RWPE1 (cell line): Measurements from ENCODE around the gene DNAJC12.
A peak's percentile ranks its signal among the peaks of the same experiment; 100 is the strongest.
"Not testable (repeated sequence)": the region's sequence is repeated elsewhere in the genome, so short reads cannot be mapped to it uniquely, and the experiment has no call there.

Experiments used
- CTCF ChIA-PET: fragments of 350-600 bp; sonication (Branson Sonifier 250); formaldehyde crosslinking; extraction: SDS; loops from one replicate; lab custom pipeline; 2021; lab: Yijun Ruan, JAX
- POLR2A ChIA-PET: fragments of 400-600 bp; formaldehyde crosslinking; extraction: SDS; loops from one replicate; lab custom pipeline; 2020; ENCODE audit warnings: antibody characterized with exemption; ENCODE audit not compliant: low non-redundant PET; lab: Yijun Ruan, JAX
- DNase-seq: peaks from one replicate; pipeline ENCODE4 v3.0.0; 2012; ENCODE audit warnings: low spot score
- H3K27ac ChIP-seq: fragments of 450-650 bp; 2 replicates; pipeline ENCODE4 v1.5.1; 2017
- CTCF ChIP-seq: fragments of 450-650 bp; conservative IDR thresholded peaks from 2 replicates; pipeline ENCODE4 v1.5.1; 2017; ENCODE audit warnings: low read depth, mild to moderate bottlenecking

DNAJC12 gene

GRCh38 chr10:67772151-67772550 is 65.8 kb downstream of the DNAJC12 start:
- H3K27ac ChIP-seq: no peak overlapping the region
- POLR2A ChIA-PET: no interaction called here
- CTCF ChIA-PET: interaction anchor here (0.6 kb wide), 1 partner anchor 1998 kb away, joined by 3 read pairs; no protein-coding TSS in a partner anchor
- no peak for DNase-seq
- TF ChIP-seq CTCF: no peak

GRCh38 chr10:67771200-67771599 is 66.8 kb downstream of the DNAJC12 start:
- DNase-seq: no peak
- no peak overlapping the region for H3K27ac ChIP-seq
- no peak for TF ChIP-seq CTCF
- CTCF ChIA-PET: interaction anchor here (0.6 to 1.4 kb wide), 3 partner anchors 9 to 1997 kb away, joined by 3 to 9 read pairs (median 5); no protein-coding TSS in a partner anchor
- POLR2A ChIA-PET: no interaction called here

- no peak for DNase-seq
- H3K27ac ChIP-seq: no peak overlapping the region
- TF ChIP-seq CTCF: no peak
- ChIA-PET POLR2A (no interaction called here), CTCF (interaction anchor here (0.8 to 4.0 kb wide), 3 partner anchors 9 to 73 kb away, joined by 5 to 14 read pairs (median 9); no protein-coding TSS in a partner anchor)
These were observed 67.5 kb downstream of the DNAJC12 start for GRCh38 chr10:67770537-67770936.

GRCh38 chr10:67767244-67767643 is 70.7 kb downstream of the DNAJC12 start:
- POLR2A ChIA-PET: no interaction called here
- no peak for TF ChIP-seq CTCF
- DNase-seq: no peak
- H3K27ac ChIP-seq: no peak overlapping the region
- CTCF ChIA-PET: interaction anchor here (1.1 to 4.0 kb wide), 2 partner anchors 10 to 70 kb away, joined by 5 to 14 read pairs; no protein-coding TSS in a partner anchor

- peak; percentile 91 for DNase-seq
- ChIA-PET CTCF (interaction anchor here (0.6 kb wide), 2 partner anchors 23 to 1763 kb away, joined by 3 read pairs; no protein-coding TSS in a partner anchor), POLR2A (interaction anchor here (0.6 kb wide), 2 partner anchors 18 to 693 kb away, joined by 3 to 8 read pairs; no protein-coding TSS in a partner anchor)
- peak overlapping the region; percentile 95 for H3K27ac ChIP-seq
- no peak for TF ChIP-seq CTCF
These were observed 73.8 kb downstream of the DNAJC12 start for GRCh38 chr10:67764012-67764822.

- peak overlapping the region; percentile 95 for H3K27ac ChIP-seq
- CTCF ChIA-PET: interaction anchor here (0.6 to 0.7 kb wide), 3 partner anchors 22 to 1764 kb away, joined by 3 read pairs; no protein-coding TSS in a partner anchor
- DNase-seq: peak; percentile 49
- no peak for TF ChIP-seq CTCF
- POLR2A ChIA-PET: interaction anchor here (0.6 kb wide), 1 partner anchor 692 kb away, joined by 3 read pairs; no protein-coding TSS in a partner anchor
These were observed 74.4 kb downstream of the DNAJC12 start for GRCh38 chr10:67763499-67764011.

- H3K27ac ChIP-seq, POLR2A ChIA-PET, DNase-seq: not testable (repeated sequence)
- CTCF ChIA-PET: interaction anchor here (0.6 to 0.7 kb wide), 3 partner anchors 55 to 366 kb away, joined by 3 read pairs; no protein-coding TSS in a partner anchor
These were observed 75.4 kb downstream of the DNAJC12 start for GRCh38 chr10:67762567-67762966.
